GM12865 (cell line): ENCODE measurements around the gene UBE2V1.
"Not testable (repeated sequence)": the region's sequence is repeated elsewhere in the genome, so short reads cannot be mapped to it uniquely, and the experiment has no call there.

Experiments used
- DNase-seq: peaks from one replicate; pipeline ENCODE4 v3.0.0; 2010; ENCODE audit warnings: low read depth
- H3K4me3 ChIP-seq: 2 replicates; pipeline ENCODE4 v1.5.1; 2011; ENCODE audit warnings: mild to moderate bottlenecking, low read depth, low read length, control low read depth
- TF ChIP-seq, protein P1 (sequence below): IDR thresholded peaks from 2 replicates; pipeline ENCODE4 v1.5.1; 2011; ENCODE audit warnings: low read length, control low read depth, low read depth, inconsistent platforms; ENCODE audit not compliant: insufficient read depth; ENCODE audit errors: missing control alignments

The UBE2V1 gene

GRCh38 chr20:50112512-50113419, at the start of gene UBE2V1:
UBE2V1 (minus strand) TSS chr20:50113150; CDS start chr20:50113128, 22 bp downstream.
- peak within 1 kb of the TSS; percentile 63 for H3K4me3 ChIP-seq
- TF ChIP-seq, protein P1, sequence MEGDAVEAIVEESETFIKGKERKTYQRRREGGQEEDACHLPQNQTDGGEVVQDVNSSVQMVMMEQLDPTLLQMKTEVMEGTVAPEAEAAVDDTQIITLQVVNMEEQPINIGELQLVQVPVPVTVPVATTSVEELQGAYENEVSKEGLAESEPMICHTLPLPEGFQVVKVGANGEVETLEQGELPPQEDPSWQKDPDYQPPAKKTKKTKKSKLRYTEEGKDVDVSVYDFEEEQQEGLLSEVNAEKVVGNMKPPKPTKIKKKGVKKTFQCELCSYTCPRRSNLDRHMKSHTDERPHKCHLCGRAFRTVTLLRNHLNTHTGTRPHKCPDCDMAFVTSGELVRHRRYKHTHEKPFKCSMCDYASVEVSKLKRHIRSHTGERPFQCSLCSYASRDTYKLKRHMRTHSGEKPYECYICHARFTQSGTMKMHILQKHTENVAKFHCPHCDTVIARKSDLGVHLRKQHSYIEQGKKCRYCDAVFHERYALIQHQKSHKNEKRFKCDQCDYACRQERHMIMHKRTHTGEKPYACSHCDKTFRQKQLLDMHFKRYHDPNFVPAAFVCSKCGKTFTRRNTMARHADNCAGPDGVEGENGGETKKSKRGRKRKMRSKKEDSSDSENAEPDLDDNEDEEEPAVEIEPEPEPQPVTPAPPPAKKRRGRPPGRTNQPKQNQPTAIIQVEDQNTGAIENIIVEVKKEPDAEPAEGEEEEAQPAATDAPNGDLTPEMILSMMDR: peak; percentile 43
- peak; percentile 94 for DNase-seq

DNA sequence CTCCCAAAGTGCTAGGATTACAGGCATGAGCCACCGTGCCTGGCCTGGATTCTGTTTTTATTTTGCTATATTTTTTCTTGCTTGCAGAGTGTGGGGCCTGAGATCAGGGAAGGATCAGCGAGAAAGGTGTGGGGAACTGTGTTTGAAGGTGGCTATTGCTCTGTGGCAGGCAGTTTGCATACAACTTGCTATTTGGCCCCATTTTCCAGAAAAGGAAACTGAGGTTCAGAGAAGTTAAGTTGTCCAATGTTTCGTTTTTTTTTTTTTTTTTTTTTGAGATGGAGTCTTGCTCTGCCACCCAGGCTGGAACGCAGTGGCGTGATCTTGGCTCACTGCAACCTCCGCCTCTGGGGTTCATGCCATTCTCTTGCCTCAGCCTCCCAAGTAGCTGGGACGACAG, 48.5 kb upstream of the UBE2V1 start:
- not testable (repeated sequence) for DNase-seq, H3K4me3 ChIP-seq

DNA sequence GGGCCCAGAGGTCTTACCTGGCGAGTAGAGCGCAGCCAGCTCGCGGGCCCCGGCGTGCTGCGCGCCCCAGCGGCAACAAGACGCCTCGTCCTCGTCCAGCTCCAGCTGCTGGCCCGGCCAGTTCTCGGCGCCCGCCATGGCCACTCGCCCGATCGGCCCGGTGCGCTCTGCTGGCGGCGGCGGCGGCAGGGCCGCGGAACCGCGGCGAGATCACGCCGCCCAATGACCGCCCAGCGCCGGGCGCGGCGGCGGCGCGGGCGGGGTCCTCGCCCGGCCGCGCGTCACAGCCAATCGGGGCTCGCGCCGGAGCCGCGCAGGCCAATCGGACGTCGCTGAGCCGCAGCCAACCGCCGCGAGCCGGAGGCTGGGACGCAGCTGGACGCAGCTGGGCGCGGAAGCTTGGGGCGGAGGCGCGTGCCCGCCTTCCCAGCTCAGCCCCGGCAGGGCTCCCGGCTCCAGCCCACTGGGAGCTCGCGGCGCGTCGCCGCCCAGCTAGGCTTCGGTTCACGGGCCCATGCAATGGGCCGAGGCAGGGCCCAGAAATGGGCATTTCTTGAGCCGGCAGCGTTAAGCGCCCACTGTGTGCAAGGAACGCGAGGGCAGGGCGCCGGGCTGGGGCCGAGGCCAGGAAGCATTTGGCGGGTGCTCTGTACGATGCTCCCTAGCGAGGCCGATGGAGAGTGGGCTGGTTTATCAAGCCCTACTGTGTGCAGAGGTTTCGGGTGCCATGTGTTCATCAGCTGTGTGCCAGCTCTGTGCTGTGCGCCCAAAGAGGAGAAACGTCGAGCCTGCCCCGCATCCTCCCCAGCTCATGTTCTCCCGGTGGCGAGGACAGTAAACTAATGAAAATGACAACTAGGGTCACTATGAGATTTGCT, 40.8 kb upstream of the UBE2V1 start, which contains the start of gene PEDS1:
TSS of gene PEDS1 (minus strand) at position 224 of the 878 bp plus-strand sequence. CDS start at position 138, 86 bp downstream.
- peak within 1 kb of the TSS; percentile 82 for H3K4me3 ChIP-seq
- peak; percentile 94 for DNase-seq
- TF ChIP-seq, protein P1: no peak

- no peak for DNase-seq
- H3K4me3 ChIP-seq: peak overlapping the region; percentile 82
- TF ChIP-seq, protein P1: no peak
These were observed 40.2 kb upstream of the UBE2V1 start for GRCh38 chr20:50153153-50153499.

- H3K4me3 ChIP-seq: peak overlapping the region; percentile 82
These were observed 39.6 kb upstream of the UBE2V1 start for GRCh38 chr20:50152394-50153152.

DNA sequence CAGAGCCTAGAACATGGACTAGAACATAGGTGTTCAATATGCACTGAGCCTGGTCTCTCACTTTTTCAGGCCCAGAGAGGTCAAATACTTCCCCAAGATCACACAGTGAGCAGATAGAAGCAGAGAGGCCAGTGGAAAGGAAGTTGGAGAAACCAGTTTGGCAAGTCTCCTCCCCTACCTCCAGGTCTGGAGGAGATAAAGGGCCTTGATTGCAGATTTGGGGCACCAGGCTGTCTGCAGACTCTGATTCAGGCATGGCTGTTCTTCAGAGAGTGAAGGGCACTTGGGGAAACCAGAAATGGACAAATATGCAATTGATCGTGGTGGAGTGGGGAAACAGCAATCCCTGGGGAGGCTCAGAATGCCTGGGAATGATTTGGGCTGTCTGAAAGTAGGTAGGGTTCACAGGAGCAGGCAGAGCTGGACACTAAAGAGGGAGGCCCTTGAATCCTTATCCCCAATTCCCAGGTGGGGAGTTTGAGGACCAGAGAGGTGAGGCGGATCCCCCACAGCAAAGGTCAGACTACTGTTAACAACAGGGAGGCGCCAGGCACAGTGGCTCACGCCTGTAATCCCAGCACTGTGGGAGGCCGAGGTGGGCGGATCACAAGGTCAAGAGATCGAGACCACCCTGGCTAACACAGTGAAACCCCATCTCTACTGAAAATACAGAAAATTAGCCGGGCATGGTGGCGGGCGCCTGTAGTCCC, 38.2 kb upstream of the UBE2V1 start:
- TF ChIP-seq, protein P1: no peak
- H3K4me3 ChIP-seq: no peak overlapping the region
- DNase-seq: no peak

More at GRCh38 chr20:50152394-50153152, 39.6 kb upstream of the UBE2V1 start:
- TF ChIP-seq, protein P1: no peak
- DNase-seq: no peak
